Skeletal muscle cell (primary cell): Measurements from ENCODE around the gene NEMF.
"Not testable (repeated sequence)": the region's sequence is repeated elsewhere in the genome, so short reads cannot be mapped to it uniquely, and the experiment has no call there.

Experiments used
- DNase-seq: peaks from one replicate; pipeline ENCODE4 v3.0.0-alpha.2; 2010; ENCODE audit warnings: low read depth
- H3K4me3 ChIP-seq: 2 replicates; pipeline ENCODE4 v1.5.1; 2011; ENCODE audit warnings: low read depth, mild to moderate bottlenecking, control low read depth, low read length, moderate library complexity

The NEMF gene

GRCh38 chr14:49853572-49854375 lies 1.2 kb upstream of the NEMF start:
- DNase-seq, result peak; percentile 37
- H3K4me3 ChIP-seq, result peak overlapping the region; percentile 69

- peak overlapping the region; percentile 69 for H3K4me3 ChIP-seq
- no peak for DNase-seq
Measured at GRCh38 chr14:49853158-49853477, 530 bp upstream of the NEMF start.

DNA sequence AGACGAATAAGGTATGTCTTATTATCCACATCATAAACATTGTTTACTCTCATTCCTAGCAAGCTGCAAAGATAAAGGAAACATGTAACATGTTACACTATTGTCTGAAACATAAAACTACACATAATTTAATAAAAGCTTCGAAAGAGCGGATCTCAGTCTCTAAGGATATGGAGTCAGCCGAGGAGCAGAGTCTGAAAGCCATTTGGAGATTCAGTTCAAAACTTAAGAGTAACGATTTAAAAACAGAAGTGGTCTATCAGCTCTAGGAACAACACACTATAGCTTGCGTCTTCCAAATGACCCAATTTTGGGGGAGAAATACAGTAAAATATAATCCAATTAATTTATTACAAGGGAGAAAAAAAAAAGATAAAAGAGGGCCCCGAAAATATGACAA lies 775 bp downstream of the NEMF start:
- H3K4me3 ChIP-seq, result peak overlapping the region; percentile 69
- DNase-seq, result no peak

DNA sequence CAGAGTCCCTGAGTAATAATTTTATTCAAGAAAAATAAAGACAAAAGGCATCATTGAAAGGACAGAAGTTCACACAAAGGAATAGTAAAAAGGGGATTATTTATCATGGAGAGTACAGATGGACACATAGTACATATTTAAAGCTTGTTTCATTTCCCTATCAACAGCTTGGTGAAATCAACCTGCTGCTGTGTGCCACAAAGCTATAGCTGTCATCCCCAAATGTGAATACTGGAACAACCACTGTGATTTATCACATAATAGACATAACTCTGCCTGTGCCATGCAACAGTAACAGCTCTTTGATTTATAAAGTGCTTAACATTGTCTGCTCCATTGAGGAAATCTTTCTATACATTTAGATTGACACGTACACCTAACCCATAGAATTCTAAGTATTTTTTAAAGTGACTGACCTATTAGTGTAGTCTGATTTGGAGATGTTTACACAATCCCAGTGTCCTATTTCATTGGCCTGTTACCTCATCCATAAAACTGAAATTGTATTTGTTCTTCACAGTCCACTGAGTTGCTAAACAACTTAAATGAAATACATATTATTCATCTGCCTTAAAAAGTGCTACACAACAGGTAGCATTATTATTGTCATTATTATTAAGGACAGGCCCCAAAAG lies 3.3 kb downstream of the NEMF start:
- H3K4me3 ChIP-seq, result no peak overlapping the region
- DNase-seq, result no peak

DNA sequence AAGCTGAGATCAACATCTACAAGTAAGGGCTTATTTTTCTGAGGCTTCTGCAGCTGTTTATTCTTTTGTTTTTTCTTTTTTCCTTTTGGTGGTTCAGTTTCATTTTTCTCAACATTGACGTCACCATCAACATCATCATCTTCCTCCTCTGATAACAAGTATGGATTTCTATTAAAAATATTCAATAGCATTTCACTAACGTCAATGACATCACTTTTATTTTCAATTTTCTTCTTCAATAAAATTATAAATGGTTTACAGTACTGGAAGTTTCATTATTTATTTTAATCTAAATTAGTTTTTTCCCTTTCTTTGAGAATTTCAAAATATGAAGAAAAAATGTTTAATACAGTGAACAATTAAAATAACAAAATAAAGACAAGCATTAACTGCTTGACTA lies 23.9 kb downstream of the NEMF start:
- no peak for DNase-seq

DNA sequence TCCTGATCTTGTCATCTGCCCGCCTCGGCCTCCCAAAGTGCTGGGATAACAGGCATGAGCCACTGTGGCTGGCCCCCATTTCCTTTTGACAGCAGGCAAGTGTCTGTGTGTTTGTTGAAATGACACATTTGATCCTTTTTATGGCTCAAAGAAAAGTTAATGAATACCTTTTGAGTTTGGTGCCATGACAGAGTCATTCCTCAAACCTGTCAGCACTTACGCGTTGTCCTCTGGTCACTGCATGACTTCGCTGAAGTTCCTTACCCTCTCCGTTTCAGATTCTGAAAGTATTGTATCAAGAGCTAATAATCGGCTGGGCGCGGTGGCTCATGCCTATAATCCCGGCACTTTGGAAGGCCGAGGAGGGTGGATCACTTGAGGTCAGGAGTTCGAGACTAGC lies 32.4 kb downstream of the NEMF start:
- H3K4me3 ChIP-seq, result no peak overlapping the region
- no peak for DNase-seq

More for the DNA sequence above, 23.9 kb downstream of the NEMF start:
- H3K4me3 ChIP-seq, result no peak overlapping the region

DNA sequence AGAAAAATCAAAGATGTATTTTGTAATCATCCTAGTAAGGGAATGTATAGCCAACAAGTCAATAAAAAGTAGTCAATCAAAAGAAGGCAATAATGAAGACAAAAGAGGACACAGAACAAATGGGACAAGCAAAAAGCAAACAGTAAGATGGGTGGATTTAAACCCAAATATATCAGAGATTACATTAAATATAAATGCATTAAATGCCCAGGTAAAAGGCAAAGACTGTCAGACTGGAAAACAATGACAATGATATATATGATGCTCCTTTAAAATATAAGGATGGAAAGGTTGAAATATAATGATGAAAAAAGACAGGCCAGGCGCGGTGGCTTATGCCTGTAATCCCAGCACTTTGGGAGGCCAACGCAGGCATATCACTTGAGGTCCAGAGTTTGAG lies 35.7 kb downstream of the NEMF start:
- DNase-seq, result no peak
- H3K4me3 ChIP-seq, result no peak overlapping the region

DNA sequence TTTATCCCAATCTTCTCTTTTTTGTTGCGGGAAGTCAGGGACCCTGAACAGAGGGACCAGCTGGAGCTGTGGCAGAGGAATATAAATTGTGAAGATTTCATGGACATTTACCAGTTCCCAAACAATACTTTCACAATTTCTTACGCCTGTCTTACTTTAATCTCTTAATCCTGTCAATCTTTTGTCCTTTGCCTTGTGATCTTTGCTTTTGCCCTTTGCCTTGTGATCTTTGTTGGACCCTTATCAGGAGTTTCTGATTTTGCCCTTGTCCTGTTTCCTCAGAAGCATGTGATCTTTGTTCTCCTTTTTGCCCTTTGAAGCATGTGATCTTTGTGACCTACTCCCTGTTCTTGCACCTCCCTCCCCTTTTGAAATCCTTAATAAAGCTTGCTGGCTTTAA lies 36.5 kb downstream of the NEMF start:
- DNase-seq, H3K4me3 ChIP-seq: not testable (repeated sequence)

DNA sequence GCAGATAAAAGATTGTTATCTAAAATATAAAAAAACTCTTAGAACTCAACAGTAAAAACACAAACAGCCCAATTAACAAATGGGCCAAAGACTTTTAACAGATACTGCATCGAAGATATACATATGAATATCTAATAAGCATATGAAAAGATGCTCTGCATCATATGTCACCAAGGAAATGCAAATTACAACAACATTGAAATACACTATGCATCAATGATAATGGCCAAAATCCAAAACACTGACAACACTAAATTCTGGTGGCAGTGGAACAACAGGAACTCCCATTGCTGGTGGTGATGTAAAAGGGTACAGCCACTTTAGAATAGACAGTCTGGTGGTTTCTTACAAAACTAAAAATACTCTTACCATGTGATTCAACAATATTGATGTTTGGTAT lies 43.8 kb downstream of the NEMF start:
- no peak for DNase-seq
- no peak overlapping the region for H3K4me3 ChIP-seq

- no peak overlapping the region for H3K4me3 ChIP-seq
- DNase-seq, result no peak
Measured at GRCh38 chr14:49796025-49796424, 56.6 kb downstream of the NEMF start.

GRCh38 chr14:49792618-49793017 lies 60.0 kb downstream of the NEMF start:
- DNase-seq, result no peak

DNA sequence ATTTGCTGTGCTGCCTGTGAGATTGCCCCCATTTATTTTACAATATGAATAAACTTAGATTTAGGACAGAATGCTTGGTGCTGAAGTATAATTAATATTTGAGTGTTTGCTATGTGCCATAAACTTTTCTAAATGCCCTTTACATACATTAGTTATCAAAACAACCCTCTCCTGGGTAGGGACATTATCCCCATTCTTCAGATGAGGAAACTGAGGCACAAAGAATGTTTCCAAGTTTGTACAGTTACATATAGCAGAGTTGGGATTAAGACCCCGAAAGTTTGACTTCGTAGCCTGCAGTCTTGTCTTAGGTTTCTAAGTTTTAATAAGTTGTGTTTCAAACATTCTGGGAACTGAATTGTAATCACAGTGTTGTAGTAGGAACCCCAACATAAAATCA lies 66.3 kb downstream of the NEMF start:
- no peak overlapping the region for H3K4me3 ChIP-seq
- DNase-seq, result no peak

More at GRCh38 chr14:49792618-49793017, 60.0 kb downstream of the NEMF start:
- no peak overlapping the region for H3K4me3 ChIP-seq

DNA sequence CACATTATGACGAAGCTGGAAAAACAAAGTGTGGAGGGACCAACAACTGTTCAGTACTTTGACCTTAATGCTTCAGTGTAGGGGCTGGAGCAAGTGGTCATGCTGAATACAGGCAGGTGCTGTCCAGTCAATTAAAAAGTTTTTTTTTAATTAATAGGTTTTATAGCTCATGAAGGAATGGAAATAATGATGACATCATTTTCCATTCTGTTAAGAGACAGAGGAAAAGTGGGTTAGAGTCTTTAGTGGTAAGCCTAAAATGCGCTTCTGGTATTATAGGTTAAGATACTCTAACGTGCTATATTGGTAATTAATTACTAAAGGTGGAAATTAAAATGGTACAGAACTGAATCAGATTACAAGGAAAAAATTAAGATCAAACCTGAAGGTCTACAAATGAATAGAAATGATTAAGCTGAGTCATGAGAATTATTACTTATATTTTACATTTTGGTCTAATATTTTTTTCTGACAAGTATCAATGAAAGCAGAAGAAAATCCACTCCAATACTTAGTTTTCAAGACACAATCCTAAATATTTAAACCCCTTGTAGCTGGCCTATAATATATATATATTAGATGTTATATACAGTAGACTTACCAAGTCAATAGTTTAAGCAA lies 69.1 kb downstream of the NEMF start:
- no peak for DNase-seq
- H3K4me3 ChIP-seq, result no peak overlapping the region

DNA sequence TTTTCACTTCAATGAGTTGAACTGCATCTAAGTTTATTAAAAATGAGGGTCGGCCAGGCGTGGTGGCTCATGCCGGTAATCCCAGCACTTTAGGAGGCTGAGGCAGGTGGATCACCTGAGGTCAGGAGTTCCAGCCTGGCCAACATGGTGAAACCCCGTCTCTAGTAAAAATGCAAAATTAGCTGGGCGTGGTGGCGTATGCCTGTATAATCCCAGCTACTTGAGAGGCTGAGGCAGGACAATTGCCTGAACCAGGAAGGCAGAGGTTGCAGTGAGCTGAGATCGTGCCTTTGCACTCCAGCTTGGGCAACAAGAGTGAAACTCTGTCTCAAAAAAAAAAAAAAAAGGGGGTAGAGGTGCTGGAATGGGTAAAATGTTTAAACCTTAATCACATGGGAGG lies 71.5 kb downstream of the NEMF start:
- not testable (repeated sequence) for DNase-seq, H3K4me3 ChIP-seq

GRCh38 chr14:49778421-49778820 lies 74.2 kb downstream of the NEMF start:
- no peak for DNase-seq
- H3K4me3 ChIP-seq, result no peak overlapping the region

DNA sequence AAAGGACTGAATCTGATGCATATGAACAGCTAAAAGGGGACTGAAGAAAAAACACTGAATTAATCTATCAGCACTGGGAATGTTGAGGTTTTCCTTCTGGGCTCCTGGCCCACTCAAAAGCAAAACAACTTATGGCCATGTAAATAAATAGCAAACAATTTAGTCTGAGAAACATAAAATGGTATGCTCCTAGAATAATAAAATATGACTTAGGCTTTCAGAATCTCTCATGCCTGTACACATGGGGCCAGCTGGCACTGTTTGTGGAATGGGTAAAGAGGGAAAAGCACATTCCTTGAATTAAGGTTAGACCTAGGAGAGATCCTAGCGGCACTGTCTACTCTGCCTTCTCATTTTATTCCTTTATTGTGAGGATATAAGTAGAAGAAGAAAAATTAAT lies 78.5 kb downstream of the NEMF start:
- no peak overlapping the region for H3K4me3 ChIP-seq
- DNase-seq, result no peak

DNA sequence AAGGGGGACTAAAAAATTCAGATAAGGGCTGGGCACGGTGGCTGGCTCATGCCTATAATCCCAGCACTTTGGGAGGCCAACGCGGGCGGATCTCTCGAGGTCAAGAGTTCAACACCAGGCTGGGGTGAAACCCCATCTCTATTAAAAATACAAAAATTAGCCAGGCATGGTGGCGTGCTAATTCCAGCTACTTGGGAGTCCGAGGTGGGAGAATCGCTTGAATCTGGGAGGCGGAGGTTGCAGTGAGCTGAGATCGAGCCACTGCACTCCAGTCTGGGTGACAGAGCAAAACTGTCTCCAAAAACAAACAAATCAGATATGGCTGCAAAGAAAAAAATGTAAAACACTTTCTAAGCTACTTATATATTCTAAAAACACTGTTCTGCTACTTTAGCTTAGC lies 80.9 kb downstream of the NEMF start:
- H3K4me3 ChIP-seq, DNase-seq: not testable (repeated sequence)

- DNase-seq, result no peak
- no peak overlapping the region for H3K4me3 ChIP-seq
Measured at GRCh38 chr14:49770212-49770817, 82.3 kb downstream of the NEMF start.

- no peak for DNase-seq
- H3K4me3 ChIP-seq, result peak overlapping the region; percentile 82
Measured at GRCh38 chr14:49769581-49770211, 82.9 kb downstream of the NEMF start.

DNA sequence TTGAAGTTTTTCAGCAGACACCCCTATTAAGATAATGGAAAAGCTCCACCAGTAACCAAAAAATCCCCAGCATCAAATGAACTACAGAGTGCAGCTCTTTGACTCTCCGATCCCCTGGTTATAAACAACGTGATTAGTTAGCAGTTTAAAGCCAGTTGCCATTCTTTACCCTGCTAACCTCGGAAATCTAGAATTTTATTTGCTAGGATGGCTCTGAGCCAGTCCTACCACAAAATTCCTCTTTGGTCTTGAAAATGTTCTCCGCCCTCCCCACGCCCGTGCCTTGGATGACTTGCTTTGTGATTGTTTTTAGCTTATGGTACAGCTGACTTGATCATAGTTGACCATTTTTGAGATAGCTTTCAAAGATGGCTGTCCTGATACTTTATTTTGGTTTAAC lies 83.4 kb downstream of the NEMF start:
- H3K4me3 ChIP-seq, result peak overlapping the region; percentile 82
- no peak for DNase-seq
